Measurements from ENCODE around the gene OR7D2.

DNA sequence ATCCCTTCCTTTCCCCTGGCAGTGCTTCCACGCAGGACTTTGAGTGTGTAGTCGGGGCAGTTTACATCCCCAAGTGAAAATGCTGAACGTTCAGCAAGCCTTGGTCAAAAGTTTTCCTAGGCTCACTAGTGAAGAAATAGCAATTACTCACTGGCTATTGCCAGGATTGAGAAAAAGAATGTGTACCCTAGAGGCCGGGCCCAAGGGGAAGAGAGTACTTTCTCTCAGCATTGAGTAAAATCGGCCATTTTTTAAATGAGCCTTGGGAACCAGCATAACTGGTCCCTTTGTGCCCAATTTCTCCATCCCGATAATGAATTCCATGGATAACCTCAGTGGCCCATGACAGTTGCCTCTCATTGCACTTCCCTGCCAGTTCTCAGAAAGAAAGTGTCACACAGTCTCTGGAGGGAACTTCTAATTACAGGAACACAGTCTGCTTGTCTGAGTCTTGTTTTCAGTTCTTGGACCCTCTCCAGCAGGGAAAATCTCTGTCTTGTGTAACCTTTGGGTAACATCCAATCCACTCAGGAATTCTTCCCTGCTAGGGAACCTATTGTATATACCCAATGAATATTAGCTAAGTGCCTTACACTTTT is 7.3 kb upstream of the OR7D2 start:
- TF ChIP-seq CTCF (conservative IDR thresholded peaks at IDR 0.05 in 1 of 2, IDR thresholded peaks at IDR 0.05 in 1 of 2; ENCODE audit: extremely low read depth in 1 of 2, insufficient read depth in 1 of 2, low read depth in 1 of 2, low read length in 2 of 2) (no peak), EZH2 (IDR thresholded peaks at IDR 0.05; ENCODE audit: borderline replicate concordance, low read length) (no peak)
